ENCODE results near the gene STRA8. TPM values are rescaled to one million over a fixed set of nuclear protein-coding genes. Genes with fewer than 3 reads are reported as not detected.

Gene STRA8
- total and polyA plus RNA-seq, 2 of the 13 experiments (the other 11 are each of a cell fraction or from before 2014, with no cell fraction given), result not detected

GRCh38 chr7:135211179-135211945 lies 22.3 kb upstream of the STRA8 start, which contains the start of gene WDR91 (continued):
- peak in 1 of 2 experiments; percentile 42; a peak in 1 of 4 replicates for TF ChIP-seq REST (IDR thresholded peaks at IDR 0.05; ENCODE audit: borderline replicate concordance in 1 of 2, low read depth in 1 of 2, low read length in 2 of 2)
- TF ChIP-seq LCORL (IDR thresholded peaks at IDR 0.05), result no peak
- TF ChIP-seq LCORL (CRISPR knock-in tag; IDR thresholded peaks at IDR 0.05), result peak; percentile 52; the same call in 1 of the 2 replicates
- TF ChIP-seq MYPOP (CRISPR knock-in tag; IDR thresholded peaks at IDR 0.05), result peak; percentile 98
- TF ChIP-seq ZNF274 (CRISPR knock-in tag; IDR thresholded peaks at IDR 0.05), result peak; percentile 91
- 0 out of 2 replicates have a peak, but pooled peaks have one; percentile 55 for TF ChIP-seq SP5 (CRISPR knock-in tag; IDR thresholded peaks at IDR 0.05; ENCODE audit: borderline replicate concordance, low read depth)
- TF ChIP-seq ZNF598 (CRISPR knock-in tag; IDR thresholded peaks at IDR 0.05; ENCODE audit: borderline replicate concordance), result 0 out of 2 replicates have a peak, but pooled peaks have one; percentile 39
- TF ChIP-seq TFDP2 (CRISPR knock-in tag; IDR thresholded peaks at IDR 0.05), result 0 out of 2 replicates have a peak, but pooled peaks have one; percentile 31
- 0 out of 2 replicates have a peak, but pooled peaks have one; percentile 23 for TF ChIP-seq KDM4B (CRISPR knock-in tag; IDR thresholded peaks at IDR 0.05)
- peak; percentile 22; the same call in 1 of the 2 replicates for TF ChIP-seq ARNT2 (CRISPR knock-in tag; IDR thresholded peaks at IDR 0.05; ENCODE audit: low read depth)
- peak; percentile 24; the same call in 1 of the 2 replicates for TF ChIP-seq AHR (CRISPR knock-in tag; IDR thresholded peaks at IDR 0.05)
- peak; percentile 54; the same call in 1 of the 2 replicates for TF ChIP-seq ZNF776 (CRISPR knock-in tag; IDR thresholded peaks at IDR 0.05)
- TF ChIP-seq SIN3A (IDR thresholded peaks at IDR 0.05; ENCODE audit: borderline replicate concordance, low read depth, low read length), result peak; percentile 16; the same call in 1 of the 2 replicates
- peak; percentile 70 for TF ChIP-seq SAP130 (CRISPR knock-in tag; IDR thresholded peaks at IDR 0.05; ENCODE audit: low read depth)
- no peak for TF ChIP-seq THRA (CRISPR knock-in tag; IDR thresholded peaks at IDR 0.05; ENCODE audit: borderline replicate concordance)
- TF ChIP-seq ZNF567 (CRISPR knock-in tag; IDR thresholded peaks at IDR 0.05; ENCODE audit: borderline replicate concordance), result 0 out of 2 replicates have a peak, but pooled peaks have one; percentile 19
- peak in 1 of 2 experiments; percentile 71; a peak in 2 of 4 replicates for TF ChIP-seq HMGXB4 (CRISPR knock-in tag; IDR thresholded peaks at IDR 0.05; ENCODE audit: borderline replicate concordance in 1 of 2, low read depth in 1 of 2)
- no peak for TF ChIP-seq ZSCAN29 (CRISPR knock-in tag; conservative IDR thresholded peaks at IDR 0.05)
- no peak for TF ChIP-seq ELF1 (CRISPR knock-in tag; IDR thresholded peaks at IDR 0.05)
